ENCODE results near the gene MAN1B1.
"Not testable (repeated sequence)": the region's sequence is repeated elsewhere in the genome, so short reads cannot be mapped to it uniquely, and the experiment has no call there.

The MAN1B1 gene

GRCh38 chr9:137052998-137053943 is 33.5 kb upstream of the MAN1B1 start:
- DNase-seq (ENCODE audit: low read depth), result no peak

GRCh38 chr9:137053944-137054931 is 32.5 kb upstream of the MAN1B1 start, which contains the start of gene ENTPD2:
Gene ENTPD2 (minus strand): TSS chr9:137054061. CDS start chr9:137053997, 64 bp downstream.
- DNase-seq (ENCODE audit: low read depth), result no peak

- no peak for DNase-seq (ENCODE audit: low read depth)
Observed at GRCh38 chr9:137054932-137055384, 31.8 kb upstream of the MAN1B1 start.

- DNase-seq (ENCODE audit: low read depth), result no peak
Observed at GRCh38 chr9:137055385-137056364, 31.1 kb upstream of the MAN1B1 start.

GRCh38 chr9:137056739-137057415 is 29.9 kb upstream of the MAN1B1 start:
- no peak for DNase-seq (ENCODE audit: low read depth)

- no peak for DNase-seq (ENCODE audit: low read depth)
Observed at GRCh38 chr9:137057545-137057944, 29.2 kb upstream of the MAN1B1 start.

GRCh38 chr9:137058521-137059234 is 28.1 kb upstream of the MAN1B1 start:
- DNase-seq (ENCODE audit: low read depth), result no peak

- DNase-seq (ENCODE audit: low read depth), result no peak
Observed at GRCh38 chr9:137062384-137062783, 24.4 kb upstream of the MAN1B1 start.

GRCh38 chr9:137062798-137063197 is 24.0 kb upstream of the MAN1B1 start:
- not testable (repeated sequence) for DNase-seq (ENCODE audit: low read depth)

- DNase-seq (ENCODE audit: low read depth), result no peak
Observed at GRCh38 chr9:137063311-137064026, 23.3 kb upstream of the MAN1B1 start.

GRCh38 chr9:137064027-137064879 is 22.5 kb upstream of the MAN1B1 start:
- DNase-seq (ENCODE audit: low read depth), result no peak

GRCh38 chr9:137064880-137065164 is 22.0 kb upstream of the MAN1B1 start:
- no peak for DNase-seq (ENCODE audit: low read depth)

GRCh38 chr9:137065336-137065967 is 21.3 kb upstream of the MAN1B1 start:
- no peak for DNase-seq (ENCODE audit: low read depth)

- DNase-seq (ENCODE audit: low read depth), result no peak
Observed at GRCh38 chr9:137066096-137066861, 20.5 kb upstream of the MAN1B1 start.

GRCh38 chr9:137067860-137068538 is 18.8 kb upstream of the MAN1B1 start:
- no peak for DNase-seq (ENCODE audit: low read depth)
